ENCODE measurements around the gene TRA2B. TPM values are rescaled to one million over a fixed set of nuclear protein-coding genes. Genes with fewer than 3 reads are reported as not detected.

Gene TRA2B
- total and polyA plus RNA-seq, 2 donors (not counting 3 experiments of a cell fraction or from before 2014, with no cell fraction given): 173 to 199 TPM

DNA sequence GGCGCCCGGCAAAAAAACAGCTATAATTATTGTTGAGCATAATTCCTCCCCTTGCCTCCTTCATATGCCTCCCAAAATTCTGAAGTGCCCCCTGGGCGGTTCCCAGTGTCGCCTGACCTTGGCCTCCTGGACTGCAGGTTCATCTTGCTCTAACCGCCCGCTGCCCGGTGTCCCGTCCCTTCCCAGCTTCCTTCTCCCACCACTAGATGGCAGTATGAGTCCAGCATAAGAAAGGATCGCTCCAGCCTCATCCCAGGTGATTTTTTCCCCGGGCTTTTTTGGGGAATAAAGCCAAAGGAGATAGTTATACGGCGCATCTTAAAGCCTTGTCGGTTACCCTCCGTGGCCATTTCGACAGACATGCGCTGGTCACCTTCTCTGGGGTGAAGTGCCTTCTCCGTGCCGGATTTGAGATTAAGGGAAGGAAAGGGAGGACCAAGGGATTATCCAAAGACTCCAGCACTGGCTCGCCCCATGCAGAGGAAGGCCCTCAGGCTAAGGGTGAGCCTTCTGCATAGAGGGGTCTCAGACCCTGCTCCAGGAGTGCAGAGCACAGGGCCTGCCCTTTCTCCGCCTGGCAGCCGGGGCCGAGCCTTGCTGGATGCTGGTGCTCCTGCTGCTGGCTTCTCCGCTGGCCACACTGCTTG lies 45.8 kb upstream of the TRA2B start:
- DNase-seq (ENCODE audit: low read depth, low spot score) (peak; percentile 55), FAIRE-seq (peak; percentile 78)
- Histone ChIP-seq H2AFZ (ENCODE audit: low read depth, low read length) (no peak overlapping the region), H4K20me1 (replicated peaks; ENCODE audit: control insufficient read depth, extremely low read depth, insufficient read depth, low read length) (no peaks in the 10 kb centered on the region), H3K79me2 (ENCODE audit: control insufficient read depth, insufficient read depth, low read length) (no peaks in the 10 kb centered on the region), H3K27me3 (ENCODE audit: control insufficient read depth in 2 of 2, insufficient read depth in 2 of 2, low read length in 2 of 2) (no peaks in the 10 kb centered on the region), H3K27ac (ENCODE audit: insufficient read depth, low read depth, low read length) (no peak overlapping the region), H3K9me3 (replicated peaks; ENCODE audit: control insufficient read depth, insufficient read depth, low read length) (no peaks in the 10 kb centered on the region), H3K4me1 (ENCODE audit: control insufficient read depth, extremely low read depth, insufficient read depth, low read length) (peaks cover 6% of the 10 kb centered on the region), H3K9ac (replicated peaks; ENCODE audit: extremely low read depth, insufficient read depth, low read length) (no peak overlapping the region), H3K4me2 (ENCODE audit: insufficient read depth, low read length) (no peak overlapping the region), H3K36me3 (ENCODE audit: control insufficient read depth in 2 of 2, extremely low read depth in 1 of 2, insufficient read depth in 2 of 2, low read length in 2 of 2) (no peaks in the 10 kb centered on the region), H3K4me3 (replicated peaks in 1 of 3; ENCODE audit: insufficient read depth in 1 of 3, low read depth in 1 of 3, low read length in 3 of 3) (no peak overlapping the region), H3K9me1 (replicated peaks; ENCODE audit: control insufficient read depth, extremely low read depth, insufficient read depth, low read length) (no peaks in the 10 kb centered on the region)
- TF ChIP-seq, protein P1, sequence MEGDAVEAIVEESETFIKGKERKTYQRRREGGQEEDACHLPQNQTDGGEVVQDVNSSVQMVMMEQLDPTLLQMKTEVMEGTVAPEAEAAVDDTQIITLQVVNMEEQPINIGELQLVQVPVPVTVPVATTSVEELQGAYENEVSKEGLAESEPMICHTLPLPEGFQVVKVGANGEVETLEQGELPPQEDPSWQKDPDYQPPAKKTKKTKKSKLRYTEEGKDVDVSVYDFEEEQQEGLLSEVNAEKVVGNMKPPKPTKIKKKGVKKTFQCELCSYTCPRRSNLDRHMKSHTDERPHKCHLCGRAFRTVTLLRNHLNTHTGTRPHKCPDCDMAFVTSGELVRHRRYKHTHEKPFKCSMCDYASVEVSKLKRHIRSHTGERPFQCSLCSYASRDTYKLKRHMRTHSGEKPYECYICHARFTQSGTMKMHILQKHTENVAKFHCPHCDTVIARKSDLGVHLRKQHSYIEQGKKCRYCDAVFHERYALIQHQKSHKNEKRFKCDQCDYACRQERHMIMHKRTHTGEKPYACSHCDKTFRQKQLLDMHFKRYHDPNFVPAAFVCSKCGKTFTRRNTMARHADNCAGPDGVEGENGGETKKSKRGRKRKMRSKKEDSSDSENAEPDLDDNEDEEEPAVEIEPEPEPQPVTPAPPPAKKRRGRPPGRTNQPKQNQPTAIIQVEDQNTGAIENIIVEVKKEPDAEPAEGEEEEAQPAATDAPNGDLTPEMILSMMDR (IDR thresholded peaks at IDR 0.05; ENCODE audit: extremely low read depth in 1 of 2, insufficient read depth in 1 of 2, low read depth in 1 of 2, low read length in 2 of 2): peak; percentile 77 to 88
- no peak for TF ChIP-seq JUN (IDR thresholded peaks at IDR 0.05; ENCODE audit: borderline replicate concordance, insufficient read depth, insufficient read length, low read depth)
- BruUV-seq (replicated peaks): no TSS peak
- POLR2A ChIA-PET: interaction anchor here (0.7 kb wide), 1 partner anchor 21 kb away, joined by 3 read pairs; no protein-coding TSS in a partner anchor
- dilution Hi-C loops (cut with MboI; ENCODE audit: extremely low pct_ligation_motif_present, low sequenced_read_pairs): no loop called here
- CTCF ChIA-PET: interaction anchor here (0.6 to 7.9 kb wide), 43 partner anchors 10 to 1695 kb away, joined by 3 to 187 read pairs (median 6); partner anchors contain the start of genes DNAJB11 and ETV5
- intact Hi-C loops (cut with micrococcal nuclease): loop anchor here (1.0 to 10.0 kb wide), 6 partner anchors 259 to 801 kb away; partner anchors contain the start of gene EIF4A2

DNA sequence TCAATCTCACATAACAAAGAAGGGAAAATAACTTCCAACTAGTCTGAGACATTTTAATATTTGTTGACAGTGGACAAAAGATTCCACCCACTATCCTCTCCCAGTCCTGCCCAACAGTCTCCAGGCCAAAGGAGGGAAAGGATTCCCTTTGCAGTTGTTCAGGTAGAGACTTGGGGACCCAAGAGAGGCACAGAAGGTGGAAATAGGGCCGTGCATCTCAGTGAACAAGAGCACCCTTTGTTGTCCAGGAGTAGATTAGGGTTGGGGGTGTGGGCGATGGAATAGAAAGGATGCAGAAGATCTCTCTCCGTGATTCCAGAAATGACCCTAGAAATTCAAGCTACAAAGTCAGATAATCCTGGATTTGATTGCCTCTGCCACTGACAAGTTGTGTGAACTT lies 44.8 kb upstream of the TRA2B start:
- H3K27me3 ChIP-seq (ENCODE audit: control insufficient read depth in 2 of 2, insufficient read depth in 2 of 2, low read length in 2 of 2): no peaks in the 10 kb centered on the region
- DNase-seq (ENCODE audit: low read depth, low spot score): no peak
- FAIRE-seq: no peak
- intact Hi-C loops (cut with micrococcal nuclease) (loop anchor here (1.0 to 10.0 kb wide), 6 partner anchors 260 to 802 kb away; partner anchors contain the start of gene EIF4A2), dilution Hi-C loops (cut with MboI; ENCODE audit: extremely low pct_ligation_motif_present, low sequenced_read_pairs) (no loop called here)
- CTCF ChIA-PET: interaction anchor here (0.7 to 7.9 kb wide), 24 partner anchors 11 to 1696 kb away, joined by 3 to 187 read pairs (median 6); no protein-coding TSS in a partner anchor
- H3K36me3 ChIP-seq (ENCODE audit: control insufficient read depth in 2 of 2, extremely low read depth in 1 of 2, insufficient read depth in 2 of 2, low read length in 2 of 2): no peaks in the 10 kb centered on the region
- H3K27ac ChIP-seq (ENCODE audit: insufficient read depth, low read depth, low read length): no peak overlapping the region
- H3K9ac ChIP-seq (replicated peaks; ENCODE audit: extremely low read depth, insufficient read depth, low read length): no peak overlapping the region
- H3K4me3 ChIP-seq (replicated peaks in 1 of 3; ENCODE audit: insufficient read depth in 1 of 3, low read depth in 1 of 3, low read length in 3 of 3): no peak overlapping the region
- H3K79me2 ChIP-seq (ENCODE audit: control insufficient read depth, insufficient read depth, low read length): no peaks in the 10 kb centered on the region
- no peak overlapping the region for H3K4me2 ChIP-seq (ENCODE audit: insufficient read depth, low read length)
- H4K20me1 ChIP-seq (replicated peaks; ENCODE audit: control insufficient read depth, extremely low read depth, insufficient read depth, low read length): no peaks in the 10 kb centered on the region
- H2AFZ ChIP-seq (ENCODE audit: low read depth, low read length): no peak overlapping the region
- H3K9me1 ChIP-seq (replicated peaks; ENCODE audit: control insufficient read depth, extremely low read depth, insufficient read depth, low read length): no peaks in the 10 kb centered on the region
- TF ChIP-seq EZH2 (IDR thresholded peaks at IDR 0.05; ENCODE audit: borderline replicate concordance, low read depth, low read length, severe bottlenecking) (no peak), POLR2A (IDR thresholded peaks at IDR 0.05; ENCODE audit: low read depth, low read length) (no peak), MYC (IDR thresholded peaks at IDR 0.05; ENCODE audit: low read depth, low read length) (no peak), JUN (IDR thresholded peaks at IDR 0.05; ENCODE audit: borderline replicate concordance, insufficient read depth, insufficient read length, low read depth) (no peak), GATA2 (IDR thresholded peaks at IDR 0.05; ENCODE audit: insufficient read depth, insufficient read length, low read depth, low read length) (no peak), POLR2AphosphoS5 (IDR thresholded peaks at IDR 0.05; ENCODE audit: insufficient read depth, low read depth, low read length) (no peak), FOS (IDR thresholded peaks at IDR 0.05; ENCODE audit: borderline replicate concordance, insufficient read depth, low read length) (no peak)
- TF ChIP-seq, protein P2, sequence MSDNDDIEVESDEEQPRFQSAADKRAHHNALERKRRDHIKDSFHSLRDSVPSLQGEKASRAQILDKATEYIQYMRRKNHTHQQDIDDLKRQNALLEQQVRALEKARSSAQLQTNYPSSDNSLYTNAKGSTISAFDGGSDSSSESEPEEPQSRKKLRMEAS (IDR thresholded peaks at IDR 0.05; ENCODE audit: insufficient read depth, insufficient read length): no peak
- TF ChIP-seq, protein P1 (IDR thresholded peaks at IDR 0.05; ENCODE audit: extremely low read depth in 1 of 2, insufficient read depth in 1 of 2, low read depth in 1 of 2, low read length in 2 of 2): no peak
- POLR2A ChIA-PET: interaction anchor here (0.6 kb wide), 1 partner anchor 631 kb away, joined by 4 read pairs; no protein-coding TSS in a partner anchor
- no peaks in the 10 kb centered on the region for H3K9me3 ChIP-seq (replicated peaks; ENCODE audit: control insufficient read depth, insufficient read depth, low read length)
- H3K4me1 ChIP-seq (ENCODE audit: control insufficient read depth, extremely low read depth, insufficient read depth, low read length): peaks cover 6% of the 10 kb centered on the region
- no TSS peak for BruUV-seq (replicated peaks)

Measured in endothelial cell of umbilical vein (primary cell).